CD4-positive, alpha-beta T cell (primary cell): ENCODE results near the gene ARAF. TPM values are rescaled to one million over a fixed set of nuclear protein-coding genes. Genes with fewer than 3 reads are reported as not detected.

Experiments
- ATAC-seq: fragments of 200-7000 bp; cut with Tn5 transposase; one replicate; pipeline ENCODE4 v1.10.0; 2022; ENCODE audit warnings: mild to moderate bottlenecking; ENCODE audit not compliant: poor library complexity
- CTCF ChIA-PET: fragments of 350-600 bp; sonication (Branson Sonifier 250); formaldehyde crosslinking; loops from one replicate; lab custom pipeline; 2021; ENCODE audit warnings: antibody characterized with exemption, inconsistent platforms; lab: Charles Lee
- POLR2A ChIA-PET: fragments of 350-600 bp; sonication (Branson Sonifier 250); formaldehyde crosslinking; loops from one replicate; lab custom pipeline; 2021; ENCODE audit warnings: antibody characterized with exemption, inconsistent platforms; lab: Charles Lee
- DNase-seq, 14 experiments: peaks; one replicate each; pipeline ENCODE4 v3.0.0-alpha.2; 2013 to 2020; ENCODE audit warnings: mixed read lengths in 2 of 14
- H3K27ac ChIP-seq, 2 donors: one replicate each; pipeline versions ENCODE4 v1.5.1 to v1.7.0; 2013; ENCODE audit warnings: low read length in 2 of 2, low read depth in 1 of 2, mild to moderate bottlenecking in 1 of 2
- H3K27me3 ChIP-seq, 2 experiments: 1 replicate in 1 of 2; 2 replicates in 1 of 2; pipeline versions ENCODE4 v1.6.1 to v1.7.0; 2013; ENCODE audit warnings: low read length in 2 of 2, control low read depth in 1 of 2, mild to moderate bottlenecking in 1 of 2, moderate library complexity in 1 of 2; ENCODE audit not compliant: insufficient read depth in 2 of 2, control insufficient read depth in 1 of 2
- H3K36me3 ChIP-seq: one replicate; pipeline ENCODE4 v1.6.1; 2013; ENCODE audit warnings: low read length, control low read depth; ENCODE audit not compliant: insufficient read depth
- H3K4me1 ChIP-seq: one replicate; pipeline ENCODE4 v1.6.1; 2013; ENCODE audit warnings: low read length, control low read depth; ENCODE audit not compliant: insufficient read depth
- H3K4me3 ChIP-seq: one replicate; pipeline ENCODE4 v1.5.1; 2013; ENCODE audit warnings: mild to moderate bottlenecking, low read length, moderate library complexity
- H3K9me3 ChIP-seq, 2 experiments: 1 replicate in 1 of 2; 2 replicates in 1 of 2; pipeline versions ENCODE4 v1.6.1 to v1.7.0; 2013; ENCODE audit warnings: low read length in 2 of 2, mild to moderate bottlenecking in 2 of 2, control low read depth in 1 of 2, moderate library complexity in 1 of 2; ENCODE audit not compliant: control insufficient read depth in 1 of 2, insufficient read depth in 1 of 2
- H3K27ac Mint-ChIP-seq: one replicate; pipeline ENCODE4 v1.8.0; 2020; ENCODE audit warnings: mixed read lengths
- H3K27me3 Mint-ChIP-seq: one replicate; pipeline ENCODE4 v1.8.0; 2021; ENCODE audit warnings: mixed read lengths
- H3K36me3 Mint-ChIP-seq: one replicate; pipeline ENCODE4 v1.8.0; 2021; ENCODE audit warnings: low read depth, mixed read lengths
- H3K4me1 Mint-ChIP-seq: one replicate; pipeline ENCODE4 v1.8.0; 2021; ENCODE audit warnings: low read depth, mixed read lengths
- H3K4me3 Mint-ChIP-seq: one replicate; pipeline ENCODE4 v1.8.0; 2020; ENCODE audit warnings: mild to moderate bottlenecking, mixed read lengths
- H3K9me3 Mint-ChIP-seq: one replicate; pipeline ENCODE4 v1.8.0; 2020; ENCODE audit warnings: mixed read lengths
- intact Hi-C, 2 experiments: fragments of 100-400 bp; cut with DNase I in 1 of 2; cut with micrococcal nuclease in 1 of 2; formaldehyde crosslinking; loops; one replicate each; pipeline versions ENCODE4 v1.15.1 to v1.9.0; 2023 to 2025; cut with DNase I, micrococcal nuclease
- total RNA-seq, 174 experiments: library from RNA in 2 of 174; stranded (reverse) in 2 of 174; gene quantifications; one replicate each; pipeline ENCODE4 v1.2.3 and lab custom pipeline; 2021 to 2026
- TF ChIP-seq, protein P1 (sequence below): fragments of 200-600 bp; IDR thresholded peaks from one replicate; pipeline ENCODE4 v1.8.0; 2022; ENCODE audit warnings: antibody characterized with exemption, mild to moderate bottlenecking

ARAF gene
- total RNA-seq, 2 experiments from 2014 or later = 119 to 121 TPM

- no peak overlapping the region for H3K4me3 ChIP-seq
- H3K9me3 ChIP-seq = no peaks in the 10 kb centered on the region
- ChIA-PET CTCF (no interaction called here), POLR2A (no interaction called here)
- Mint-ChIP-seq H3K9me3 (no peaks in the 10 kb centered on the region), H3K27ac (no peak overlapping the region), H3K4me3 (no peak overlapping the region), H3K36me3 (no peaks in the 10 kb centered on the region), H3K27me3 (no peaks in the 10 kb centered on the region), H3K4me1 (no peaks in the 10 kb centered on the region)
- no peaks in the 10 kb centered on the region for H3K27me3 ChIP-seq
- intact Hi-C loops = no loop called here
- no peak overlapping the region for H3K27ac ChIP-seq
- TF ChIP-seq, protein P1, sequence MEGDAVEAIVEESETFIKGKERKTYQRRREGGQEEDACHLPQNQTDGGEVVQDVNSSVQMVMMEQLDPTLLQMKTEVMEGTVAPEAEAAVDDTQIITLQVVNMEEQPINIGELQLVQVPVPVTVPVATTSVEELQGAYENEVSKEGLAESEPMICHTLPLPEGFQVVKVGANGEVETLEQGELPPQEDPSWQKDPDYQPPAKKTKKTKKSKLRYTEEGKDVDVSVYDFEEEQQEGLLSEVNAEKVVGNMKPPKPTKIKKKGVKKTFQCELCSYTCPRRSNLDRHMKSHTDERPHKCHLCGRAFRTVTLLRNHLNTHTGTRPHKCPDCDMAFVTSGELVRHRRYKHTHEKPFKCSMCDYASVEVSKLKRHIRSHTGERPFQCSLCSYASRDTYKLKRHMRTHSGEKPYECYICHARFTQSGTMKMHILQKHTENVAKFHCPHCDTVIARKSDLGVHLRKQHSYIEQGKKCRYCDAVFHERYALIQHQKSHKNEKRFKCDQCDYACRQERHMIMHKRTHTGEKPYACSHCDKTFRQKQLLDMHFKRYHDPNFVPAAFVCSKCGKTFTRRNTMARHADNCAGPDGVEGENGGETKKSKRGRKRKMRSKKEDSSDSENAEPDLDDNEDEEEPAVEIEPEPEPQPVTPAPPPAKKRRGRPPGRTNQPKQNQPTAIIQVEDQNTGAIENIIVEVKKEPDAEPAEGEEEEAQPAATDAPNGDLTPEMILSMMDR = no peak
- H3K36me3 ChIP-seq = no peaks in the 10 kb centered on the region
- peaks cover 3% of the 10 kb centered on the region for H3K4me1 ChIP-seq
- ATAC-seq (no peak), DNase-seq (no peak)
Measured at GRCh38 chrX:47608130-47608810, 47.3 kb downstream of the ARAF start.

GRCh38 chrX:47610511-47610910 is 49.5 kb downstream of the ARAF start:
- Mint-ChIP-seq H3K36me3 (no peaks in the 10 kb centered on the region), H3K9me3 (no peaks in the 10 kb centered on the region), H3K4me3 (no peak overlapping the region), H3K27ac (no peak overlapping the region), H3K4me1 (no peaks in the 10 kb centered on the region), H3K27me3 (no peaks in the 10 kb centered on the region)
- ChIA-PET CTCF (no interaction called here), POLR2A (no interaction called here)
- DNase-seq (no peak), ATAC-seq (no peak)
- Histone ChIP-seq H3K4me1 (peaks cover 3% of the 10 kb centered on the region), H3K27ac (no peak overlapping the region), H3K4me3 (no peak overlapping the region), H3K9me3 (no peaks in the 10 kb centered on the region), H3K36me3 (no peaks in the 10 kb centered on the region), H3K27me3 (no peaks in the 10 kb centered on the region)
- intact Hi-C loops = no loop called here
- TF ChIP-seq, protein P1 = no peak

DNA sequence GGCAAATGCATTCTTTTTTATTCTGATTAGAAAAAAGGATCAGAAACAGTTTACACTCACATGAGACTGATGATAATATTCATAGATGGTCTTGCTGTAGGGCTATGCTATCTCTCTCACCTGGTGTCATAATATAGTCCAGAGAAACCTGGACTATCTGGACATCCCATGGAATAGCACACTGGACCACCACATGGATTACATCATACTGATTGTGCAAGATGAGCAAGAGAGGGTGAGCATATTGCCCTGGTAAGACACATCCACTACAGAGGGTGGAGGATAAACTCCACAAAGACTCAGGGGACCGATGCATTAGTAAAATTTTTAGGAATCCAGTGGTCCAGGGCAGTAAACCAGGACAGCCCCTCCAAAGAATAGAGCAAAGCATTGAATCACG is 50.5 kb downstream of the ARAF start:
- no peak for ATAC-seq
- CTCF ChIA-PET = no interaction called here

More for the DNA sequence above, 50.5 kb downstream of the ARAF start:
- no peak overlapping the region for H3K4me3 ChIP-seq
- no peaks in the 10 kb centered on the region for H3K36me3 Mint-ChIP-seq
- H3K27ac Mint-ChIP-seq = no peak overlapping the region
- intact Hi-C loops = no loop called here
- POLR2A ChIA-PET = no interaction called here
- no peaks in the 10 kb centered on the region for H3K4me1 Mint-ChIP-seq
- no peaks in the 10 kb centered on the region for H3K36me3 ChIP-seq
- peaks cover 3% of the 10 kb centered on the region for H3K4me1 ChIP-seq
- DNase-seq = no peak
- TF ChIP-seq, protein P1 = no peak
- H3K9me3 ChIP-seq = no peaks in the 10 kb centered on the region
- H3K4me3 Mint-ChIP-seq = no peak overlapping the region
- H3K27me3 ChIP-seq = no peaks in the 10 kb centered on the region
- H3K27ac ChIP-seq = no peak overlapping the region
- H3K27me3 Mint-ChIP-seq = no peaks in the 10 kb centered on the region
- H3K9me3 Mint-ChIP-seq = no peaks in the 10 kb centered on the region
